GM19025 (cell line): ENCODE results near the gene LHPP.

Experiments
- ATAC-seq: cut with Tn5 transposase; IDR thresholded peaks from one replicate; pipeline ENCODE4 v1.9.1; 2021; ENCODE audit warnings: mild to moderate bottlenecking, low read depth, moderate library complexity; ENCODE audit not compliant: unreplicated experiment

The LHPP gene

DNA sequence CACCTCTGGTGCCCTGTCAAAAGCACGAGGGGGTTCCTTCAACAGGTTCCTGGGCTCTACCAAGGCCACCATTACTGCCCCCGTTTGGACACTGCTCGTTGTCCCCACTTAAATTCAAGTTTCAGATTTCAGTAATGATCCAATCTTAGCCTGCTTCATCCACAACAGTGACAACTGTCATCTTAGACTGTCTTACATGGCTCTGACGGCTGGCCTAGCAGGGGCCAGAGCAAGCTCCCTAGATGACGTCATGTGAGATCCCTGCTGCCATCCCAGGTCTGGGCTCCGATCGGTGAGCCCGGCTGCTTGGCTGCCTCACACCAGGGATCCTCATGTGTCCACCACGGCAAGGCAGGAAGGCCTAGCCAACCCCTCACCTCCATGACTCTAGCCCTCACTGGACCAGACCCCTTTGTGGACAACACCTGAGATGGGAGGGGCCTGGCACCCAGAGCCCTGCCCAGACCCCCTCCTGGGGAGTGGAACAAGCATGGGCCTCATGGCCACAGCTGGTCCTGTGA lies 200.1 kb downstream of the LHPP start:
- no peak for ATAC-seq

DNA sequence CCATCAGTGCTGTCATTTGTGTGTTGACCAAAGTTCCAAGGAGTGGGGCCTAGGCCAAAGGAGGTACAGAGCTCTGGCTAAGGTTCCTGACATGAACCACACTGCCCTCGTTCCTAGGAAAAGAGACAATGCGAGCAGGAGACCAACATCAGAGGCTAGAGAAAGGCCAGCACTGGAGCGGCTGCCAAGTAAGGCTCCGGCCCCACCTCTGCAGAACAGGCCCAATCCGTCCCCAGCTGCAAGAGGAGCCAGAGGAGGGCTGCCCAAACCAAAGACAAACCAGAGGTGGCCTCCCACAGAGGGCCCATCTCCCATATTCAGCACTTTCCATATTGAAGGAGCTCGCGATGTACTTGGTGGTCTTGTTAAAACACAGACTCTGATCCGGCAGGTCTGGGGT lies 201.6 kb downstream of the LHPP start:
- ATAC-seq, result no peak
